HepG2 (cell line): Measurements from ENCODE around the gene HACD2. TPM values are rescaled to one million over a fixed set of nuclear protein-coding genes. Genes with fewer than 3 reads are reported as not detected.
A peak's percentile ranks its signal among the peaks of the same experiment; 100 is the strongest.

Experiments
- ATAC-seq: fragments of 200-7000 bp; cut with Tn5 transposase; 3 replicates; pipeline ENCODE4 v1.9.1; 2020; ENCODE audit warnings: mild to moderate bottlenecking, moderate library complexity
- BruUV-seq: library from RNA; stranded (reverse); fragments of 400-500 nt; replicated peaks from 2 replicates; lab custom pipeline; 2021; lab: Mats Ljungman, UMichigan
- CTCF ChIA-PET: fragments of 300-600 bp; formaldehyde crosslinking; extraction: SDS; loops from one replicate; lab custom pipeline; 2021; ENCODE audit warnings: low total read pairs, inconsistent platforms, low intra/inter-chr PET ratio; lab: Yijun Ruan, JAX
- POLR2A ChIA-PET: fragments of 350-600 bp; sonication (Branson Sonifier 250); formaldehyde crosslinking; loops from one replicate; lab custom pipeline; 2020; ENCODE audit warnings: antibody characterized with exemption, inconsistent platforms; lab: Yijun Ruan, JAX
- DNase-seq: peaks from one replicate; pipeline ENCODE4 v3.0.0-alpha.2; 2015; ENCODE audit warnings: low spot score
- FAIRE-seq: peaks from 3 replicates; lab custom pipeline; 2011; peaks lifted over from hg19 to GRCh38; lab: Jason Lieb, UNC
- H2AFZ ChIP-seq: one replicate; pipeline ENCODE4 v1.6.1; 2011; ENCODE audit warnings: low read length, inconsistent platforms
- H3K27ac ChIP-seq: fragments of 300-600 bp; 3 replicates; pipeline ENCODE4 v1.8.0; 2011; ENCODE audit warnings: mixed run types, mild to moderate bottlenecking, mixed read lengths, low read length, inconsistent platforms; ENCODE audit not compliant: insufficient read depth; ENCODE audit errors: extremely low read length
- H3K27me3 ChIP-seq, 2 experiments: fragments of 200-600 bp in 1 of 2; 2 replicates in 1 of 2; 3 replicates in 1 of 2; pipeline versions ENCODE4 v1.6.0 to v1.8.0; 2011; ENCODE audit warnings: low read length in 2 of 2, mild to moderate bottlenecking in 2 of 2, moderate library complexity in 2 of 2, inconsistent platforms in 1 of 2; ENCODE audit not compliant: insufficient read depth in 2 of 2, control insufficient read depth in 1 of 2
- H3K36me3 ChIP-seq, 2 experiments: fragments of 200-600 bp in 1 of 2; replicated peaks in 1 of 2; 2 replicates in 1 of 2; 3 replicates in 1 of 2; pipeline versions ENCODE4 v1.5.1 to v1.8.0; 2011; ENCODE audit warnings: low read length in 2 of 2, inconsistent platforms in 1 of 2; ENCODE audit not compliant: insufficient read depth in 2 of 2, control insufficient read depth in 1 of 2
- H3K4me1 ChIP-seq: 2 replicates; pipeline ENCODE4 v1.5.1; 2012; ENCODE audit warnings: low read length, inconsistent platforms; ENCODE audit not compliant: insufficient read depth
- H3K4me2 ChIP-seq: 2 replicates; pipeline ENCODE4 v1.6.0; 2011; ENCODE audit warnings: low read depth, low read length, inconsistent platforms
- H3K4me3 ChIP-seq, 3 experiments: fragments of 200-600 bp in 1 of 3; sonication (generic), shearing (Covaris generic) in 1 of 3; replicated peaks in 1 of 3; 2 replicates each; pipeline ENCODE4 v1.5.1; 2011 to 2016; ENCODE audit warnings: low read length in 3 of 3, inconsistent platforms in 2 of 3, low read depth in 2 of 3, mild to moderate bottlenecking in 2 of 3, control low read depth in 1 of 3, mixed read lengths in 1 of 3; ENCODE audit not compliant: insufficient read depth in 1 of 3
- H3K79me2 ChIP-seq: one replicate; pipeline ENCODE4 v1.6.1; 2011; ENCODE audit warnings: low read length, inconsistent platforms; ENCODE audit not compliant: insufficient read depth
- H3K9ac ChIP-seq: 2 replicates; pipeline ENCODE4 v1.6.0; 2011; ENCODE audit warnings: mild to moderate bottlenecking, low read depth, low read length, inconsistent platforms; ENCODE audit not compliant: insufficient read depth
- H3K9me3 ChIP-seq: 2 replicates; pipeline ENCODE4 v1.5.1; 2012; ENCODE audit warnings: mild to moderate bottlenecking, low read length
- H4K20me1 ChIP-seq: 2 replicates; pipeline ENCODE4 v1.6.0; 2011; ENCODE audit warnings: inconsistent platforms, mild to moderate bottlenecking, low read length, moderate library complexity; ENCODE audit not compliant: insufficient read depth
- GFI1 ChIP-seq: sonication (generic); formaldehyde crosslinking; IDR thresholded peaks from 2 replicates; pipeline ENCODE4 v1.5.0; 2020; ENCODE audit warnings: missing genetic modification reagents, mild to moderate bottlenecking, borderline replicate concordance
- MEIS1 ChIP-seq: sonication (generic); formaldehyde crosslinking; IDR thresholded peaks from 2 replicates; pipeline ENCODE4 v1.9.0; 2021; ENCODE audit warnings: mild to moderate bottlenecking, missing genetic modification reagents, moderate library complexity, borderline replicate concordance
- PTBP1 ChIP-seq: fragments of 200-400 bp; formaldehyde crosslinking; IDR thresholded peaks from 2 replicates; pipeline ENCODE4 v1.6.1; 2018; ENCODE audit warnings: low read length, low read depth; ENCODE audit not compliant: poor library complexity, severe bottlenecking
- ZFYVE20 ChIP-seq: sonication (generic); formaldehyde crosslinking; IDR thresholded peaks from 2 replicates; pipeline ENCODE4 v1.8.0; 2023; ENCODE audit warnings: low read depth, mild to moderate bottlenecking, moderate library complexity, missing genetic modification reagents, borderline replicate concordance
- ZNF562 ChIP-seq: sonication (generic); formaldehyde crosslinking; IDR thresholded peaks from 2 replicates; pipeline ENCODE4 v1.8.0; 2022; ENCODE audit warnings: missing genetic modification reagents, borderline replicate concordance
- ZNF777 ChIP-seq: sonication (generic); formaldehyde crosslinking; IDR thresholded peaks from 2 replicates; pipeline ENCODE4 v1.4.0; 2020; ENCODE audit warnings: missing genetic modification reagents
- WGBS: methylation state at CpG from one replicate; pipeline ENCODE4 v1.1.6; 2017; ENCODE audit warnings: low lambda C conversion rate; 5-methylcytosine and 5-hydroxymethylcytosine counted together
- in situ Hi-C: cut with HindIII; loops from 2 replicates; pipeline ENCODE4 v1.10.0; 2017; ENCODE audit warnings: low pct_unique_long_range_greater_than_20kb; ENCODE audit not compliant: extremely low pct_ligation_motif_present
- intact Hi-C: fragments of 100-400 bp; cut with micrococcal nuclease; formaldehyde crosslinking; loops from one replicate; pipeline ENCODE4 v1.10.0; 2022; ENCODE audit not compliant: unreplicated experiment
- polyA plus RNA-seq, 8 experiments: library from polyadenylated mRNA; depleted of rRNA in 3 of 8; stranded (reverse) in 7 of 8; unstranded in 1 of 8; fragments of >200 nt; fragmentation: Illumina TruSeq in 4 of 8; extraction: Trizol in 4 of 8; gene quantifications; 2 replicates each; pipeline versions ENCODE4 v1.2.1 to v1.2.3, GENCODE V29; 2011 to 2016; ENCODE audit warnings: low read depth in 4 of 8, missing spikeins in 1 of 8, mixed read lengths in 1 of 8; ENCODE audit not compliant: insufficient read depth in 1 of 8
- total RNA-seq, 5 experiments: library from RNA; depleted of rRNA; stranded (reverse); fragments of >200 nt; fragmentation: Illumina TruSeq; extraction: Trizol; gene quantifications; 2 replicates each; pipeline ENCODE4 v1.2.3, GENCODE V29; 2016; ENCODE audit warnings: low read depth in 1 of 5
- TF ChIP-seq, protein P1 (sequence below): sonication (generic); formaldehyde crosslinking; IDR thresholded peaks from 2 replicates; pipeline ENCODE4 v1.4.0; 2020; ENCODE audit warnings: missing genetic modification reagents
- TF ChIP-seq, protein P2 (sequence below): sonication (generic); formaldehyde crosslinking; IDR thresholded peaks from 2 replicates; pipeline ENCODE4 v1.5.1; 2020; ENCODE audit warnings: mild to moderate bottlenecking, missing genetic modification reagents, moderate library complexity
- TF ChIP-seq, protein P3 (sequence below): sonication (generic); formaldehyde crosslinking; IDR thresholded peaks from 2 replicates; pipeline ENCODE4 v1.4.0; 2020; ENCODE audit warnings: mild to moderate bottlenecking, missing genetic modification reagents
- TF ChIP-seq, protein P4 (sequence below): sonication (generic); formaldehyde crosslinking; IDR thresholded peaks from 2 replicates; pipeline ENCODE4 v1.4.0; 2020; ENCODE audit warnings: missing genetic modification reagents

HACD2 gene
- total and polyA plus RNA-seq, 2 of the 13 experiments (the other 11 are each of a cell fraction or from before 2014, with no cell fraction given), result 47.0 to 50.4 TPM

DNA sequence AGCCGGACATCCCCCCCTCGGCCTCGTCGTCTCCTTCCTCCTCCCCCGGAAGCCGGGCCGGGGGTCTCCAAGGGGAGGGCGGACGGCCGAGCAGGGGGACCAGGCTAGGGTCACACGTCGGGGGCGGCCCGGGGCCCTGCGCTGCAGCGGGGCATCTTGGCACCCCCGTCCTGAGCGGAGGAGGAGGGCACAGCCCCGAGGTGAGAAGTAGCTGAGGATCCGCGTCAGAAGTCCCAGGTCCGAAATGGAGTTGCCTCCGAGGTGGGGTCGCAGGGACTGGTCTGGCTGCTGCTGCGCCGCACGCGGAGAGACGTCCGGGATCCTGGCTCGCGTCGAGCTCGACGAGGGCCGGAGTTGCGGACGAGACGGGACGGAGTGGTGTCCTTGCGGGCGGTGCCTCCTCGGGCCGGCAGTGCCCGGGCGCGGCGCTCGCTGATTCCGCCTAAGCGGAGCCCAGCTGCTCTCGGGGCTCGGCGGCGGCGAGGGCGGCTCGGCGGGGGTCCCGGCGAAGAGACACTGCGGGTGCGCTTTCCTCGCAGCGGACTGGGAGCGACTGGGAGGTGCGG is 136.2 kb downstream of the HACD2 start, which contains the start of gene ADCY5:
Gene ADCY5 (minus strand): TSS at position 555 of the 566 bp plus-strand sequence. CDS start 545 bp downstream, at position 10.
- no peak within 1 kb of the TSS for H2AFZ ChIP-seq
- no peak within 1 kb of the TSS for H3K27ac ChIP-seq
- no peaks in the 10 kb centered on the region for H3K36me3 ChIP-seq
- peaks cover 0 to 23% of the 10 kb centered on the region in 2 experiments; a peak in 3 of 5 replicates for H3K27me3 ChIP-seq
- intact Hi-C loops (no loop called here), in situ Hi-C loops (no loop called here)
- H4K20me1 ChIP-seq, result no peaks in the 10 kb centered on the region
- POLR2A ChIA-PET, result no interaction called here
- no peak for DNase-seq
- peak within 1 kb of the TSS; percentile 45 to 73 (median 50); a peak in 5 of 6 replicates for H3K4me3 ChIP-seq
- 0 out of 2 replicates have a peak, but pooled peaks have one; percentile 6 for TF ChIP-seq ZNF777 (CRISPR knock-in tag)
- TF ChIP-seq, protein P1, sequence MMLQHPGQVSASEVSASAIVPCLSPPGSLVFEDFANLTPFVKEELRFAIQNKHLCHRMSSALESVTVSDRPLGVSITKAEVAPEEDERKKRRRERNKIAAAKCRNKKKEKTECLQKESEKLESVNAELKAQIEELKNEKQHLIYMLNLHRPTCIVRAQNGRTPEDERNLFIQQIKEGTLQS (CRISPR knock-in tag), result no peak
- TF ChIP-seq, protein P2, sequence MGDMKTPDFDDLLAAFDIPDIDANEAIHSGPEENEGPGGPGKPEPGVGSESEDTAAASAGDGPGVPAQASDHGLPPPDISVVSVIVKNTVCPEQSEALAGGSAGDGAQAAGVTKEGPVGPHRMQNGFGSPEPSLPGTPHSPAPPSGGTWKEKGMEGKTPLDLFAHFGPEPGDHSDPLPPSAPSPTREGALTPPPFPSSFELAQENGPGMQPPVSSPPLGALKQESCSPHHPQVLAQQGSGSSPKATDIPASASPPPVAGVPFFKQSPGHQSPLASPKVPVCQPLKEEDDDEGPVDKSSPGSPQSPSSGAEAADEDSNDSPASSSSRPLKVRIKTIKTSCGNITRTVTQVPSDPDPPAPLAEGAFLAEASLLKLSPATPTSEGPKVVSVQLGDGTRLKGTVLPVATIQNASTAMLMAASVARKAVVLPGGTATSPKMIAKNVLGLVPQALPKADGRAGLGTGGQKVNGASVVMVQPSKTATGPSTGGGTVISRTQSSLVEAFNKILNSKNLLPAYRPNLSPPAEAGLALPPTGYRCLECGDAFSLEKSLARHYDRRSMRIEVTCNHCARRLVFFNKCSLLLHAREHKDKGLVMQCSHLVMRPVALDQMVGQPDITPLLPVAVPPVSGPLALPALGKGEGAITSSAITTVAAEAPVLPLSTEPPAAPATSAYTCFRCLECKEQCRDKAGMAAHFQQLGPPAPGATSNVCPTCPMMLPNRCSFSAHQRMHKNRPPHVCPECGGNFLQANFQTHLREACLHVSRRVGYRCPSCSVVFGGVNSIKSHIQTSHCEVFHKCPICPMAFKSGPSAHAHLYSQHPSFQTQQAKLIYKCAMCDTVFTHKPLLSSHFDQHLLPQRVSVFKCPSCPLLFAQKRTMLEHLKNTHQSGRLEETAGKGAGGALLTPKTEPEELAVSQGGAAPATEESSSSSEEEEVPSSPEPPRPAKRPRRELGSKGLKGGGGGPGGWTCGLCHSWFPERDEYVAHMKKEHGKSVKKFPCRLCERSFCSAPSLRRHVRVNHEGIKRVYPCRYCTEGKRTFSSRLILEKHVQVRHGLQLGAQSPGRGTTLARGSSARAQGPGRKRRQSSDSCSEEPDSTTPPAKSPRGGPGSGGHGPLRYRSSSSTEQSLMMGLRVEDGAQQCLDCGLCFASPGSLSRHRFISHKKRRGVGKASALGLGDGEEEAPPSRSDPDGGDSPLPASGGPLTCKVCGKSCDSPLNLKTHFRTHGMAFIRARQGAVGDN (CRISPR knock-in tag), result peak; percentile 32; the same call in 1 of the 2 replicates
- TF ChIP-seq, protein P3, sequence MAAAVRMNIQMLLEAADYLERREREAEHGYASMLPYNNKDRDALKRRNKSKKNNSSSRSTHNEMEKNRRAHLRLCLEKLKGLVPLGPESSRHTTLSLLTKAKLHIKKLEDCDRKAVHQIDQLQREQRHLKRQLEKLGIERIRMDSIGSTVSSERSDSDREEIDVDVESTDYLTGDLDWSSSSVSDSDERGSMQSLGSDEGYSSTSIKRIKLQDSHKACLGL (CRISPR knock-in tag), result 0 out of 2 replicates have a peak, but pooled peaks have one; percentile 30
- no peak for TF ChIP-seq MEIS1 (CRISPR knock-in tag)
- TF ChIP-seq, protein P4, sequence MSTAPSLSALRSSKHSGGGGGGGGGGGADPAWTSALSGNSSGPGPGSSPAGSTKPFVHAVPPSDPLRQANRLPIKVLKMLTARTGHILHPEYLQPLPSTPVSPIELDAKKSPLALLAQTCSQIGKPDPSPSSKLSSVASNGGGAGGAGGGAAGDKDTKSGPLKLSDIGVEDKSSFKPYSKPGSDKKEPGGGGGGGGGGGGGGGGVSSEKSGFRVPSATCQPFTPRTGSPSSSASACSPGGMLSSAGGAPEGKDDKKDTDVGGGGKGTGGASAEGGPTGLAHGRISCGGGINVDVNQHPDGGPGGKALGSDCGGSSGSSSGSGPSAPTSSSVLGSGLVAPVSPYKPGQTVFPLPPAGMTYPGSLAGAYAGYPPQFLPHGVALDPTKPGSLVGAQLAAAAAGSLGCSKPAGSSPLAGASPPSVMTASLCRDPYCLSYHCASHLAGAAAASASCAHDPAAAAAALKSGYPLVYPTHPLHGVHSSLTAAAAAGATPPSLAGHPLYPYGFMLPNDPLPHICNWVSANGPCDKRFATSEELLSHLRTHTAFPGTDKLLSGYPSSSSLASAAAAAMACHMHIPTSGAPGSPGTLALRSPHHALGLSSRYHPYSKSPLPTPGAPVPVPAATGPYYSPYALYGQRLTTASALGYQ (CRISPR knock-in tag), result no peak
- TF ChIP-seq GFI1 (CRISPR knock-in tag), result no peak
- TF ChIP-seq ZNF562 (CRISPR knock-in tag), result no peak
- TF ChIP-seq ZFYVE20 (CRISPR knock-in tag), result no peak
- no peak for TF ChIP-seq PTBP1
- no peaks in the 10 kb centered on the region for H3K9me3 ChIP-seq
- ATAC-seq, result peak; percentile 37
- peak within 1 kb of the TSS; percentile 73 for H3K4me2 ChIP-seq
- FAIRE-seq, result no peak
- no TSS peak for BruUV-seq
- H3K9ac ChIP-seq, result no peak within 1 kb of the TSS
- no peaks in the 10 kb centered on the region for H3K79me2 ChIP-seq
- H3K4me1 ChIP-seq, result peaks cover 20% of the 10 kb centered on the region
- CTCF ChIA-PET, result no interaction called here
- 3% methylated on average over 27 of the region's 67 CpGs for WGBS
